GM21786 (cell line): ENCODE data around the gene XPNPEP1.

ENCODE experiments used
- ATAC-seq: cut with Tn5 transposase; IDR thresholded peaks from one replicate; pipeline ENCODE4 v1.9.1; 2021; ENCODE audit not compliant: unreplicated experiment

Gene XPNPEP1

DNA sequence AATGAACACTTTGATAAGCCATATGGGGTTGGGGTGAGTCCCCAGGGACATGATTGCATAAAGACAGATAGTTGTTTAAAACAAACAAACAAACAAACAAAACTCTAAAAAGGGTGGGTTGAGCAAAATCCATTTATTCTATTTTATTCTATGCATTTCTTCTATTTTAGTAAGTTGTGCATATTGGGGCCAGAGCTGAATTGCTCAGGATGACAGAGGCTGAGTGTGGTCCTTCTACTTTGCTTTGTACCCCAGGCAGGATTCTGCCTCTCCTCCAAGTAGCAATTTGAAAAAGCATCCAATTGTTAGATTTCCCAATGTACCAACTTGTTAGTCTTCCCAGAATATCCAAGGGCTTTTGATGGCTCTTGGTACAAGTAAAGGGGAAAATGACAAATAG, 29.2 kb upstream of the XPNPEP1 start:
- ATAC-seq: no peak

- ATAC-seq: no peak
These were observed 24.0 kb upstream of the XPNPEP1 start for GRCh38 chr10:109947111-109947920.

- ATAC-seq: no peak
These were observed 23.4 kb upstream of the XPNPEP1 start for GRCh38 chr10:109946680-109947079.

- ATAC-seq: no peak
These were observed 22.3 kb upstream of the XPNPEP1 start for GRCh38 chr10:109945473-109946177.

DNA sequence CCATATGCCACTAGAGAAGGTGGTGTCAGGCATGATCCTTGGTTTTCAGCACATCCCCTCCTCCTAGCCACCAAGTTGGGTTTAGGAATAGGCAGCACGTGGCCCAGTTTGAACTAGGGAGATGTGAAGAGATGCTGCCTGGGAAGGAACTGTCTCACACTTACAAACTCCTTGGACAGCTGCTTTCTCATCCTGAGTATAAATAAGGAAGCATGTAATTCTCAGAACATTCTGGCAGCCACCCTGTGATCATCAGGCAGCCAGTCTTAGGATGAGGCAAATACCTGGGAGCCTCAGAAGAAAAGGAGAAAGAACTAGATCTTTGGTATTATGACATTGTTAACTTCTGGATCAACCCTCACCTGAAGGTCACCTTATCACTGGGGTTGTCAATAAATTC, 21.3 kb upstream of the XPNPEP1 start:
- ATAC-seq: no peak

GRCh38 chr10:109941236-109941862, 18.0 kb upstream of the XPNPEP1 start:
- no peak for ATAC-seq

- no peak for ATAC-seq
These were observed 17.2 kb upstream of the XPNPEP1 start for GRCh38 chr10:109940553-109940952.

- no peak for ATAC-seq
These were observed 16.8 kb upstream of the XPNPEP1 start for GRCh38 chr10:109940117-109940516.

GRCh38 chr10:109939315-109939961, 16.1 kb upstream of the XPNPEP1 start:
- ATAC-seq: no peak

DNA sequence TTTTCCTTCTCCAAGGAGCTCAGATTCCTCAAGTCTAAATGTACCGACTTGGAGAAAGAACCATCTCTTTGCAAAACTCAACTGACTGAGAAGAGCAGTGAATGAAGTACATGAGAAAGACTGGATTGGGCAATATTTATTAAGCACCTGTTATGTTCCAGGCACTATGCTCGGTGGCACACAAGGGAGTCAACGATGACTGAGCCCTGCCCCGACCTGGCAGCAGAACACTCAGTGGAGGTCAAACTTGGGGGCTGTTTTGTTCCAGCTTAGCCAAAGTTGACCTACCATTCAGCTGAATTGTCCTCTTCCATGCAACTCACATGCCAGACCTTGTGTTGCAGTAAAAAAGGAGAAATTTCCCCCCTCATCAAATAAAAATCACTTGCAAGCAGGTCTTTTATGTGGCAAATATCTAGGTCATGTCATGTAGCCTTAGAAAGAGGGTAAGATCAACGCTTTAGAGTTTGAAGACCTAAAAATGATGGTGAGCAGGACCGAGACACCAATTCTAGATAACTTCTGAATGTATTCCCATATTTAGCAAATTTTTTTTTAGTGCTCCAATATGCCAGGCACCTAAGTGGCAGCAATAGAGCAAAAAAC, 14.3 kb upstream of the XPNPEP1 start:
- ATAC-seq: no peak

DNA sequence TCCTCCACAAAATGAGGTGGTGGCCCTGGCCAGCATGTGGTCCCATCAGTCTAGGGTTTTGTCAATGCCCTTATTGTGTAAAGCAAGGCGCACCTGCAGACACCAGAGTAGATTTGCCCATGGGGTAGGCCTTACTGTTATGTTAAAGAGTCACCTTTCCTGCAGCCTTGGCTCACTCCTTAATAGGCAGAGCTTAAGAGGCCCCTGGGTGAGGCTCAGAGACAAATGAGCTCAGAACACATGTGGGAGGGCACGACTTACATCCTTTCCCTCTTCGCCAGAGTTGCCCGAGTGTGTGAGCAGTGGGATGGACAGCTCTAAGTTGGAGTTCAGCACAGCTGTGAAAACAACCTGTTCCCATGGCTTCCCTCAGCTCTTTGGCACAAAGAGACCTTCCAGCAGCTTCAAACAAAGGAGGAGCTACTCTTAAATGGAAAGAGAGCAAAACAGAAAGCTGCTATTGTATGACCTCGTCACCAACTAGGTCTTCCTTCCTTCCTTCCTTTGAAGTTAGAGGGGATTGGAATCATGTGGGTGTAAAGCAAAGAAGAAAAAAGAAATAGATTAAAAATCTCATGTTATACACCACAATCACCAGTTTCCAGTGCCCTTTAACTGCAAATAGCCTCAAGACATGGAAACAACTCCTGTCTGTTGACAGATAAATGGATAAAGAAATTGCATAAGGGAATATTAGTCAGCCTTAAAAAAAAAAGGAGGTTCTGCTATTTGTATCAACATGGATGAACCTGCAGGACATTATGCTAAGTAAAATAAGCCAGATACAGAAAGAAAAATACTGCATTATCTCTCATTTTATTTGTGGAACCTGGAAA, 11.9 kb upstream of the XPNPEP1 start:
- no peak for ATAC-seq

- no peak for ATAC-seq
These were observed 10.8 kb upstream of the XPNPEP1 start for GRCh38 chr10:109933984-109934565.

DNA sequence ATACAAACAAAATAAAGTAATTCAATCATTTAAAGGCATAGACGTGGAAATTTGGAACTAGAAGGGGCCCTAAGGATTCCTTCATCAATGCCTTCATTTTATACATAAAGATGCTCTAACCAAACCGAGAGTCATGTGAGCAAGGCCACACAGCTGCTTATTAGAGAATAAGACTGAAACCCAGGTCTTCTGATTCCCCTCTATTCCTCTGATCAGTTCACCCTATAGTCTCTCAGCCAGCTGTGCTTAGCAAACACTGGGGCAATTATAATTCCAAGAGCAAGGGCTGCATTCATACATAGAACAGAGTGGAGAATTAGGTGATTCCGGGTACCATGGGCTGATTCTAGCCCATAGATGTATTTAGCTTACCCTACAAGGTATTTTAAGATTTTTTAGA, 9.7 kb upstream of the XPNPEP1 start:
- no peak for ATAC-seq

DNA sequence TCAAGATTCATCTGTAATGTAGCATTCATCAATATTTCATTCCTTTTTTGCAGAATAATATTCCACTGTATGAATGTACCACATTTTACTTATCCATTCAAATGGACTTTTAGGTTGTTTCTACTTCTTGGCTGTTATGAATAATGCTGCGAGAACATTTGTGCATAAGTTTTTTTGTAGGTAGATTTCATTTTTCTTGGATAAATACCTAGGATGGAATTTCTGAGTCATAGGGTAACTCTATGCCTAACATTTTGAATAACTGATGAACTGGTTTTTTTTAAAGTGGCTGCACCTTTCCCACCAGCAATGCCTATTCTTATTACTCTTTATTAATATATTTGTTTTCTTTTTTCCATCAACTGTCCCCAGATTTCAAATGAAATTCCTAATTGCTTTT, 9.1 kb upstream of the XPNPEP1 start:
- no peak for ATAC-seq

- no peak for ATAC-seq
These were observed 7.9 kb upstream of the XPNPEP1 start for GRCh38 chr10:109931163-109931562.

- ATAC-seq: no peak
These were observed 6.3 kb upstream of the XPNPEP1 start for GRCh38 chr10:109929501-109930219.

DNA sequence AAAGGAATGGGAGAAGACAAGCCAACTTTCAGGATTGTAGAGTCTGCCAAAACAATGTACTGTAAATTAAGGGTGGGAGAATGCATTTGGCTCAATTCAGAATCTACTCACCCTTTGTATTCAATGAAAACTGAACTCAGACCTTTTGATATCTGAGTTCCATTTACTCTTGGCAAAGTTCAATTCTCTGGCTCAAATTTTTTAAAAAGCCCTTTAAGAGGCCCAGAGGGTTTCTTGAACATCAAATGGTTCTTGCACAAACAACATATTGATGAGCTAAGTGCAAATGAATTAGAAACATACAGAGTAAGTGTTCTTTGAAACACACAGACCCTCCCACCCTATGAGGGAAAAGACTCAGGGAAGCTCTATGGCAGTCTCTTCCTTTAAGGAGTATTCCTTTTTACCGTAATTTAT, 5.2 kb upstream of the XPNPEP1 start:
- ATAC-seq: no peak

DNA sequence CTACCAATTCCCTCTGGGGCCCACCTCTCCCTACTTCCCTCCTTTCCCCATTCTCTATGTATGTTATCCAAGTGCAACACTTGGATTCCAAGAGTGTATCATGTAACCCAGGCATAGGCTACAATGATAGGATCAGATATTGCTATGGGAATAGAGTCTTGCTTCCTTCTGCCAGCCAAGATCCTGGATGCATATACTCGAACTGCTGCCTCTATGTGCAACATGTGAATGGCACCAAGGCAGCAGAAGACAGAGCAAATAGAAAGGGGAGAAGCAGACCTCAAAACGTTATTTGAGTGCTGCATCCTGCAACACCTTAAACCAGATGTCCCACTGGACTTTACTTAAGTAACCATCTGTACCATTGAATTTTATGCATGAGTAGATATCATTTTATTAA, 3.5 kb upstream of the XPNPEP1 start:
- ATAC-seq: no peak

- no peak for ATAC-seq
These were observed 2.9 kb upstream of the XPNPEP1 start for GRCh38 chr10:109926061-109926745.
